Activated CD4-positive, alpha-beta T cell treated with anti-CD3 and anti-CD28 coated beads, Interleukin-2, amount 50 U/mL, for 24 hours (primary cell): ENCODE measurements around the gene VSNL1.
"Not testable (repeated sequence)": the region's sequence is repeated elsewhere in the genome, so short reads cannot be mapped to it uniquely, and the experiment has no call there.

Source experiments
- DNase-seq, 2 donors: peaks; one replicate each; pipeline ENCODE4 v3.0.0-alpha.2; 2020; ENCODE audit warnings: low read depth in 1 of 2, low spot score in 1 of 2

The VSNL1 gene

GRCh38 chr2:17541531-17541950, 1.0 kb downstream of the VSNL1 start:
- no peak for DNase-seq

GRCh38 chr2:17542471-17542870, 2.0 kb downstream of the VSNL1 start:
- no peak for DNase-seq

- DNase-seq, result no peak
Measured at GRCh38 chr2:17543131-17543660, 2.7 kb downstream of the VSNL1 start.

- DNase-seq, result no peak
Measured at GRCh38 chr2:17543848-17544247, 3.4 kb downstream of the VSNL1 start.

GRCh38 chr2:17544256-17544655, 3.8 kb downstream of the VSNL1 start:
- no peak for DNase-seq

- DNase-seq, result no peak
Measured at GRCh38 chr2:17545680-17546613, 5.5 kb downstream of the VSNL1 start.

- no peak for DNase-seq
Measured at GRCh38 chr2:17547237-17547636, 6.7 kb downstream of the VSNL1 start.

- no peak for DNase-seq
Measured at GRCh38 chr2:17547737-17548136, 7.2 kb downstream of the VSNL1 start.

GRCh38 chr2:17550907-17551306, 10.4 kb downstream of the VSNL1 start:
- no peak for DNase-seq

- no peak for DNase-seq
Measured at GRCh38 chr2:17555150-17555549, 14.7 kb downstream of the VSNL1 start.

- no peak for DNase-seq
Measured at GRCh38 chr2:17557596-17557995, 17.1 kb downstream of the VSNL1 start.

- no peak for DNase-seq
Measured at GRCh38 chr2:17558053-17558452, 17.6 kb downstream of the VSNL1 start.

GRCh38 chr2:17558878-17559277, 18.4 kb downstream of the VSNL1 start:
- no peak for DNase-seq

- DNase-seq, result not testable (repeated sequence)
Measured at GRCh38 chr2:17565726-17566125, 25.2 kb downstream of the VSNL1 start.

GRCh38 chr2:17571681-17572080, 31.2 kb downstream of the VSNL1 start:
- DNase-seq, result no peak

- DNase-seq, result no peak
Measured at GRCh38 chr2:17573085-17573803, 32.7 kb downstream of the VSNL1 start.

GRCh38 chr2:17573804-17574175, 33.3 kb downstream of the VSNL1 start:
- DNase-seq, result no peak

GRCh38 chr2:17574406-17575073, 34.0 kb downstream of the VSNL1 start:
- DNase-seq, result no peak

GRCh38 chr2:17576802-17577201, 36.3 kb downstream of the VSNL1 start:
- no peak for DNase-seq

GRCh38 chr2:17578466-17578928, 38.0 kb downstream of the VSNL1 start:
- no peak for DNase-seq

GRCh38 chr2:17579605-17580318, 39.3 kb downstream of the VSNL1 start:
- no peak for DNase-seq
